IMR-90 (cell line): ENCODE data around the gene TP73. TPM values are rescaled to one million over a fixed set of nuclear protein-coding genes. Genes with fewer than 3 reads are reported as not detected.

Experiments
- ATAC-seq: fragments of 200-7000 bp; cut with Tn5 transposase; 2 replicates; pipeline ENCODE4 v1.9.1; 2020; ENCODE audit warnings: low read depth, mild to moderate bottlenecking, moderate library complexity
- BruUV-seq: library from RNA; stranded (reverse); fragments of 400-500 nt; replicated peaks from 2 replicates; lab custom pipeline; 2021; lab: Mats Ljungman, UMichigan
- CTCF ChIA-PET: fragments of 300-600 bp; formaldehyde crosslinking; extraction: SDS; loops from one replicate; lab custom pipeline; 2021; ENCODE audit warnings: antibody characterized with exemption; lab: Yijun Ruan, JAX
- POLR2A ChIA-PET: fragments of 300-600 bp; sonication (Branson Sonifier 250); formaldehyde crosslinking; loops from one replicate; lab custom pipeline; 2022; ENCODE audit warnings: antibody characterized with exemption; ENCODE audit not compliant: unreplicated experiment; lab: Charles Lee
- DNase-seq: peaks from one replicate; pipeline ENCODE4 v3.0.0; 2013
- H2AFZ ChIP-seq: replicated peaks from 2 replicates; pipeline ENCODE3; 2013; ENCODE audit warnings: low read length, mild to moderate bottlenecking; ENCODE audit not compliant: poor library complexity
- H2AK5ac ChIP-seq: 2 replicates; pipeline ENCODE4 v1.6.1; 2013; ENCODE audit warnings: low read depth, low read length, inconsistent platforms
- H2AK9ac ChIP-seq: replicated peaks from 2 replicates; pipeline ENCODE3; 2013; ENCODE audit warnings: mild to moderate bottlenecking, low read depth, low read length, moderate library complexity; ENCODE audit not compliant: poor library complexity
- H2BK120ac ChIP-seq: 2 replicates; pipeline ENCODE4 v1.6.1; 2013; ENCODE audit warnings: low read depth, low read length, inconsistent platforms
- H2BK15ac ChIP-seq: 3 replicates; pipeline ENCODE4 v1.6.1; 2013; ENCODE audit warnings: low read depth, low read length, inconsistent platforms
- H2BK20ac ChIP-seq: 2 replicates; pipeline ENCODE4 v1.6.1; 2013; ENCODE audit warnings: low read depth, mild to moderate bottlenecking, inconsistent platforms, low read length, moderate library complexity
- H2BK5ac ChIP-seq: 2 replicates; pipeline ENCODE4 v1.6.1; 2013; ENCODE audit warnings: mild to moderate bottlenecking, low read depth, low read length, inconsistent platforms; ENCODE audit not compliant: poor library complexity, severe bottlenecking
- H3K14ac ChIP-seq: replicated peaks from 2 replicates; pipeline ENCODE4 v1.6.1; 2013; ENCODE audit warnings: low read depth, low read length, inconsistent platforms
- H3K18ac ChIP-seq: 2 replicates; pipeline ENCODE4 v1.6.1; 2013; ENCODE audit warnings: low read depth, low read length, control low read depth
- H3K23ac ChIP-seq: 2 replicates; pipeline ENCODE4 v1.6.1; 2013; ENCODE audit warnings: low read depth, low read length, inconsistent platforms
- H3K27ac ChIP-seq: 2 replicates; pipeline ENCODE4 v1.5.1; 2013; ENCODE audit warnings: mild to moderate bottlenecking, control low read depth, low read length; ENCODE audit not compliant: insufficient read depth
- H3K27me3 ChIP-seq: 2 replicates; pipeline ENCODE4 v1.6.1; 2013; ENCODE audit warnings: low read length; ENCODE audit not compliant: control insufficient read depth, insufficient read depth
- H3K36me3 ChIP-seq: 2 replicates; pipeline ENCODE4 v1.6.1; 2013; ENCODE audit warnings: low read length, mixed read lengths; ENCODE audit not compliant: control insufficient read depth, insufficient read depth
- H3K4ac ChIP-seq: 2 replicates; pipeline ENCODE4 v1.6.1; 2013; ENCODE audit warnings: low read depth, low read length, inconsistent platforms
- H3K4me1 ChIP-seq: 2 replicates; pipeline ENCODE4 v1.6.1; 2013; ENCODE audit warnings: low read length, mixed read lengths; ENCODE audit not compliant: control insufficient read depth, insufficient read depth
- H3K4me2 ChIP-seq: 2 replicates; pipeline ENCODE4 v1.6.1; 2013; ENCODE audit warnings: low read depth, mild to moderate bottlenecking, control low read depth, low read length, moderate library complexity
- H3K4me3 ChIP-seq: 2 replicates; pipeline ENCODE4 v1.5.1; 2013; ENCODE audit warnings: low read depth, mild to moderate bottlenecking, control low read depth, low read length, moderate library complexity; ENCODE audit not compliant: insufficient read depth
- H3K56ac ChIP-seq: 2 replicates; pipeline ENCODE4 v1.6.1; 2013; ENCODE audit warnings: low read length, inconsistent platforms; ENCODE audit not compliant: insufficient read depth; ENCODE audit errors: extremely low read depth
- H3K79me1 ChIP-seq, 2 experiments: 2 replicates each; pipeline ENCODE4 v1.6.1; 2013; ENCODE audit warnings: low read length in 2 of 2, inconsistent platforms in 1 of 2, low read depth in 1 of 2
- H3K9ac ChIP-seq: 2 replicates; pipeline ENCODE4 v1.6.1; 2013; ENCODE audit warnings: low read depth, low read length, control low read depth
- H3K9me1 ChIP-seq: 2 replicates; pipeline ENCODE4 v1.6.1; 2013; ENCODE audit warnings: low read length, inconsistent platforms; ENCODE audit not compliant: insufficient read depth
- H3K9me3 ChIP-seq: 2 replicates; pipeline ENCODE4 v1.6.1; 2013; ENCODE audit warnings: low read length; ENCODE audit not compliant: control insufficient read depth, insufficient read depth
- H4K20me1 ChIP-seq: 2 replicates; pipeline ENCODE4 v1.6.1; 2013; ENCODE audit warnings: low read length, inconsistent platforms; ENCODE audit not compliant: insufficient read depth
- H4K5ac ChIP-seq: 2 replicates; pipeline ENCODE4 v1.6.1; 2013; ENCODE audit warnings: mild to moderate bottlenecking, low read depth, low read length, control low read depth
- H4K8ac ChIP-seq, 2 experiments: 2 replicates each; pipeline ENCODE4 v1.6.1; 2013; ENCODE audit warnings: low read depth in 2 of 2, low read length in 2 of 2, control low read depth in 1 of 2, inconsistent platforms in 1 of 2
- H4K91ac ChIP-seq: 2 replicates; pipeline ENCODE4 v1.6.1; 2013; ENCODE audit warnings: low read depth, low read length, inconsistent platforms; ENCODE audit not compliant: insufficient read depth
- BHLHE40 ChIP-seq: fragments of 150-350 bp; IDR thresholded peaks from 2 replicates; pipeline ENCODE4 v1.6.1; 2016; ENCODE audit warnings: mild to moderate bottlenecking, low read depth, low read length
- CEBPB ChIP-seq: IDR thresholded peaks from 2 replicates; pipeline ENCODE4 v1.6.1; 2012; ENCODE audit warnings: low read depth, low read length, improper control_type of control experiment
- CHD1 ChIP-seq: IDR thresholded peaks from 2 replicates; pipeline ENCODE4 v1.6.1; 2012; ENCODE audit warnings: low read depth, low read length, improper control_type of control experiment
- CTCF ChIP-seq: conservative IDR thresholded peaks from 2 replicates; pipeline ENCODE4 v1.5.1; 2012; ENCODE audit warnings: mild to moderate bottlenecking, low read depth, low read length, improper control_type of control experiment
- ELK1 ChIP-seq: fragments of 150-350 bp; IDR thresholded peaks from 2 replicates; pipeline ENCODE4 v1.6.1; 2016; ENCODE audit warnings: low read depth, mild to moderate bottlenecking, low read length, moderate library complexity, borderline replicate concordance
- FOS ChIP-seq: fragments of 150-350 bp; IDR thresholded peaks from 2 replicates; pipeline ENCODE4 v1.6.1; 2016; ENCODE audit warnings: low read depth, low read length
- MAFK ChIP-seq: IDR thresholded peaks from 2 replicates; pipeline ENCODE4 v1.6.1; 2012; ENCODE audit warnings: low read depth, low read length, improper control_type of control experiment
- MAZ ChIP-seq: IDR thresholded peaks from 2 replicates; pipeline ENCODE4 v1.6.1; 2012; ENCODE audit warnings: low read depth, mild to moderate bottlenecking, low read length, improper control_type of control experiment, moderate library complexity, borderline replicate concordance
- MXI1 ChIP-seq: IDR thresholded peaks from 2 replicates; pipeline ENCODE4 v1.6.1; 2012; ENCODE audit warnings: low read depth, mild to moderate bottlenecking, low read length, moderate library complexity, borderline replicate concordance
- NFE2L2 ChIP-seq: fragments of 150-350 bp; IDR thresholded peaks from 2 replicates; pipeline ENCODE4 v1.6.1; 2016; ENCODE audit warnings: low read depth, mild to moderate bottlenecking, low read length
- POLR2A ChIP-seq: IDR thresholded peaks from 2 replicates; pipeline ENCODE4 v1.6.1; 2012; ENCODE audit warnings: mild to moderate bottlenecking, low read depth, low read length
- RAD21 ChIP-seq: IDR thresholded peaks from 2 replicates; pipeline ENCODE4 v1.6.1; 2012; ENCODE audit warnings: low read length, improper control_type of control experiment
- RCOR1 ChIP-seq: IDR thresholded peaks from 2 replicates; pipeline ENCODE4 v1.6.1; 2012; ENCODE audit warnings: mild to moderate bottlenecking, low read length, improper control_type of control experiment; ENCODE audit not compliant: insufficient replicate concordance
- RFX5 ChIP-seq: IDR thresholded peaks from 2 replicates; pipeline ENCODE4 v1.8.0; 2012; ENCODE audit warnings: low read depth, mild to moderate bottlenecking, low read length, moderate library complexity
- SMC3 ChIP-seq: fragments of 150-350 bp; IDR thresholded peaks from 2 replicates; pipeline ENCODE4 v1.6.1; 2016; ENCODE audit warnings: low read depth, mild to moderate bottlenecking, antibody characterized with exemption, low read length, moderate library complexity
- USF2 ChIP-seq: fragments of 150-350 bp; IDR thresholded peaks from 2 replicates; pipeline ENCODE4 v1.6.1; 2017; ENCODE audit warnings: mild to moderate bottlenecking, antibody characterized with exemption, low read length, low read depth
- WGBS, 2 experiments: methylation state at CpG; one replicate each; pipeline versions ENCODE4 v1.1.5 to v1.1.7; 2013; ENCODE audit warnings: missing lambda C conversion rate in 2 of 2; ENCODE audit not compliant: insufficient read length in 1 of 2; ENCODE audit errors: extremely low coverage in 2 of 2; 5-methylcytosine and 5-hydroxymethylcytosine counted together
- dilution Hi-C: fragments of 300-500 bp; cut with HindIII; formaldehyde crosslinking; loops from one replicate; pipeline ENCODE4 v1.14.3; 2018; ENCODE audit warnings: low sequenced_read_pairs; ENCODE audit not compliant: unreplicated experiment
- in situ Hi-C: fragments of 300-500 bp; cut with MboI; formaldehyde crosslinking; loops from 3 replicates; pipeline ENCODE4 v1.14.3; 2019; ENCODE audit warnings: low sequenced_read_pairs, inconsistent platforms, mixed read lengths
- intact Hi-C: fragments of 100-400 bp; cut with micrococcal nuclease; formaldehyde crosslinking; loops from 2 replicates; pipeline ENCODE4 v1.10.0; 2022
- polyA plus RNA-seq, 3 experiments: library from polyadenylated mRNA; depleted of rRNA; stranded (reverse); fragments of >200 nt; gene quantifications; 2 replicates each; pipeline ENCODE4 v1.2.3, GENCODE V29; 2012; ENCODE audit warnings: low replicate concordance in 1 of 3
- total RNA-seq: library from RNA; depleted of rRNA; stranded (reverse); fragments of >200 nt; gene quantifications from 2 replicates; pipeline ENCODE4 v1.2.3, GENCODE V29; 2012

Gene TP73
- total and polyA plus RNA-seq, 2 of the 4 experiments (the other 2 are of a cell fraction): not detected

GRCh38 chr1:3774276-3774945, 122.1 kb downstream of the TP73 start:
- WGBS, 2 experiments: no CpG with 5 or more reads among the region's 19 CpGs
- dilution Hi-C loops: no loop called here
- no peak overlapping the region for H3K23ac ChIP-seq
- no peak overlapping the region for H3K56ac ChIP-seq
- H2BK20ac ChIP-seq: no peak overlapping the region
- no peak overlapping the region for H3K4me3 ChIP-seq
- no peak overlapping the region for H3K9ac ChIP-seq
- no peak overlapping the region for H2AK5ac ChIP-seq
- no peak overlapping the region; a peak in 1 of 4 replicates for H4K8ac ChIP-seq
- ChIA-PET CTCF (interaction anchor here (0.5 kb wide), 1 partner anchor 22 kb away, joined by 3 read pairs; no protein-coding TSS in a partner anchor), POLR2A (no interaction called here)
- no peak for ATAC-seq
- peaks cover 4% of the 10 kb centered on the region; the same call in 1 of the 2 replicates for H3K9me1 ChIP-seq
- H3K4me1 ChIP-seq: peaks cover 18% of the 10 kb centered on the region
- no peaks in the 10 kb centered on the region for H4K20me1 ChIP-seq
- H3K18ac ChIP-seq: no peak overlapping the region
- no peaks in the 10 kb centered on the region for H3K79me1 ChIP-seq
- H3K4me2 ChIP-seq: no peak overlapping the region
- no peak overlapping the region for H3K4ac ChIP-seq
- H2BK5ac ChIP-seq: no peak overlapping the region
- in situ Hi-C loops: no loop called here
- no peak overlapping the region for H2BK15ac ChIP-seq
- H3K27me3 ChIP-seq: no peaks in the 10 kb centered on the region
- TF ChIP-seq POLR2A (no peak), MAFK (no peak), ELK1 (no peak), MXI1 (no peak), RFX5 (no peak), USF2 (no peak), NFE2L2 (no peak), CHD1 (no peak), SMC3 (no peak), RAD21 (no peak), CTCF (no peak), RCOR1 (no peak), FOS (no peak), MAZ (no peak), BHLHE40 (no peak), CEBPB (no peak)
- no peak overlapping the region for H2AFZ ChIP-seq
- H3K14ac ChIP-seq: no peak overlapping the region
- peaks cover 6% of the 10 kb centered on the region for H3K36me3 ChIP-seq
- H3K27ac ChIP-seq: no peak overlapping the region
- no TSS peak for BruUV-seq
- H4K91ac ChIP-seq: no peak overlapping the region
- H3K9me3 ChIP-seq: no peaks in the 10 kb centered on the region
- DNase-seq: no peak
- no peak overlapping the region for H4K5ac ChIP-seq
- no peak overlapping the region for H2BK120ac ChIP-seq
- intact Hi-C loops: no loop called here
- no peak overlapping the region for H2AK9ac ChIP-seq
